CD14-positive monocyte (primary cell): ENCODE results near the gene ACIN1. TPM values are rescaled to one million over a fixed set of nuclear protein-coding genes. Genes with fewer than 3 reads are reported as not detected.

Experiments
- DNase-seq, 3 donors: peaks; one replicate each; pipeline ENCODE4 v3.0.0-alpha.2; 2011 to 2022
- H2AFZ ChIP-seq: 2 replicates; pipeline ENCODE4 v1.6.0; 2012; ENCODE audit warnings: mild to moderate bottlenecking, low read depth, low read length, inconsistent platforms; ENCODE audit not compliant: insufficient read depth, poor library complexity, severe bottlenecking
- H3K27ac ChIP-seq, 2 donors: 1 replicate in 1 of 2; 2 replicates in 1 of 2; pipeline ENCODE4 v1.5.1; 2012 to 2013; ENCODE audit warnings: low read length in 2 of 2, control low read depth in 1 of 2, inconsistent platforms in 1 of 2, low read depth in 1 of 2, mild to moderate bottlenecking in 1 of 2
- H3K27me3 ChIP-seq, 2 donors: one replicate each; pipeline versions ENCODE4 v1.6.0 to v1.6.1; 2011 to 2013; ENCODE audit warnings: low read length in 2 of 2; ENCODE audit not compliant: control insufficient read depth in 2 of 2, insufficient read depth in 2 of 2
- H3K36me3 ChIP-seq, 2 donors: replicated peaks in 1 of 2; 1 replicate in 1 of 2; 2 replicates in 1 of 2; pipeline versions ENCODE4 v1.5.1 to v1.6.1; 2012 to 2013; ENCODE audit warnings: low read length in 2 of 2, control low read depth in 1 of 2, inconsistent platforms in 1 of 2, mild to moderate bottlenecking in 1 of 2; ENCODE audit not compliant: insufficient read depth in 2 of 2, control insufficient read depth in 1 of 2
- H3K4me1 ChIP-seq, 2 donors: 1 replicate in 1 of 2; 2 replicates in 1 of 2; pipeline versions ENCODE4 v1.5.1 to v1.6.1; 2012 to 2013; ENCODE audit warnings: low read length in 2 of 2, control low read depth in 1 of 2, inconsistent platforms in 1 of 2, mild to moderate bottlenecking in 1 of 2, moderate library complexity in 1 of 2; ENCODE audit not compliant: insufficient read depth in 2 of 2, control insufficient read depth in 1 of 2
- H3K4me2 ChIP-seq: replicated peaks from 2 replicates; pipeline ENCODE3; 2012; ENCODE audit warnings: low read length, moderate library complexity, mild to moderate bottlenecking; ENCODE audit not compliant: poor library complexity, severe bottlenecking; ENCODE audit errors: extremely low read depth
- H3K4me3 ChIP-seq, 3 experiments: fragments of 200-600 bp in 1 of 3; sonication (generic) in 1 of 3; replicated peaks in 1 of 3; 1 replicate in 2 of 3; 2 replicates in 1 of 3; pipeline ENCODE4 v1.5.1; 2011 to 2013; ENCODE audit warnings: low read length in 3 of 3, mild to moderate bottlenecking in 3 of 3, control low read depth in 2 of 3, low read depth in 2 of 3, inconsistent platforms in 1 of 3, moderate library complexity in 1 of 3
- H3K79me2 ChIP-seq: 2 replicates; pipeline ENCODE4 v1.6.0; 2012; ENCODE audit warnings: mild to moderate bottlenecking, control low read depth, inconsistent platforms, low read length, moderate library complexity; ENCODE audit not compliant: insufficient read depth
- H3K9ac ChIP-seq: 2 replicates; pipeline ENCODE4 v1.6.0; 2017; ENCODE audit warnings: low read length, mild to moderate bottlenecking; ENCODE audit not compliant: insufficient read depth, poor library complexity, severe bottlenecking
- H3K9me3 ChIP-seq, 2 donors: replicated peaks in 1 of 2; 1 replicate in 1 of 2; 2 replicates in 1 of 2; pipeline versions ENCODE4 v1.5.1 to v1.6.1; 2012 to 2013; ENCODE audit warnings: low read length in 2 of 2, control low read depth in 1 of 2; ENCODE audit not compliant: control insufficient read depth in 1 of 2, insufficient read depth in 1 of 2
- H4K20me1 ChIP-seq: 2 replicates; pipeline ENCODE4 v1.6.0; 2012; ENCODE audit warnings: mild to moderate bottlenecking, low read length, control low read depth, moderate library complexity; ENCODE audit not compliant: insufficient read depth
- H3K27ac Mint-ChIP-seq, 7 donors: one replicate each; pipeline ENCODE4 v1.8.0; 2020; ENCODE audit warnings: mild to moderate bottlenecking in 7 of 7, mixed read lengths in 7 of 7, moderate library complexity in 6 of 7, inconsistent platforms in 2 of 7
- H3K27me3 Mint-ChIP-seq, 3 donors: one replicate each; pipeline ENCODE4 v1.8.0; 2021 to 2022; ENCODE audit warnings: low read depth in 3 of 3, mild to moderate bottlenecking in 3 of 3, mixed read lengths in 3 of 3, moderate library complexity in 3 of 3, inconsistent platforms in 1 of 3
- H3K36me3 Mint-ChIP-seq, 2 donors: one replicate each; pipeline ENCODE4 v1.8.0; 2020; ENCODE audit warnings: mixed read lengths in 2 of 2, inconsistent platforms in 1 of 2, mild to moderate bottlenecking in 1 of 2
- H3K4me1 Mint-ChIP-seq: one replicate; pipeline ENCODE4 v1.8.0; 2020; ENCODE audit warnings: mild to moderate bottlenecking, mixed read lengths
- H3K4me3 Mint-ChIP-seq, 2 donors: one replicate each; pipeline ENCODE4 v1.8.0; 2020; ENCODE audit warnings: mild to moderate bottlenecking in 2 of 2, mixed read lengths in 2 of 2, moderate library complexity in 1 of 2
- H3K9me3 Mint-ChIP-seq, 7 donors: one replicate each; pipeline ENCODE4 v1.8.0; 2020 to 2022; ENCODE audit warnings: mixed read lengths in 7 of 7, mild to moderate bottlenecking in 6 of 7, moderate library complexity in 6 of 7, inconsistent platforms in 2 of 7
- WGBS: methylation state at CpG from one replicate; pipeline ENCODE4 v1.1.5; 2013; ENCODE audit warnings: missing lambda C conversion rate; ENCODE audit not compliant: insufficient coverage; 5-methylcytosine and 5-hydroxymethylcytosine counted together
- intact Hi-C, 2 donors: fragments of 100-400 bp; cut with micrococcal nuclease; formaldehyde crosslinking; loops; one replicate each; pipeline versions ENCODE4 v1.15.0 to v1.15.1; 2023
- polyA minus RNA-seq: library from RNA; depleted of rRNA, polyadenylated mRNA; stranded (reverse); fragments of >200 nt; gene quantifications from 2 replicates; pipeline ENCODE4 v1.2.3, GENCODE V29; 2012
- polyA plus RNA-seq, 3 donors: library from polyadenylated mRNA; depleted of rRNA in 1 of 3; unstranded in 2 of 3; stranded (reverse) in 1 of 3; fragments of 300-500 nt in 2 of 3; fragments of >200 nt in 1 of 3; fragmentation: Illumina TruSeq in 2 of 3; gene quantifications; 1 replicate in 2 of 3; 2 replicates in 1 of 3; pipeline ENCODE4 v1.2.3, GENCODE V29; 2012 to 2021
- total RNA-seq, 12 experiments: library from RNA in 1 of 12; stranded (reverse) in 1 of 12; fragments of 120-200 nt in 1 of 12; gene quantifications; one replicate each; pipeline ENCODE4 v1.2.4 and lab custom pipeline; 2013 to 2026; ENCODE audit warnings: mixed read lengths in 6 of 12, inconsistent platforms in 1 of 12
- TF ChIP-seq, protein P1 (sequence below): fragments of 200-600 bp; IDR thresholded peaks from one replicate; pipeline ENCODE4 v1.8.0; 2022; ENCODE audit warnings: antibody characterized with exemption, mild to moderate bottlenecking

Gene ACIN1, protein sequence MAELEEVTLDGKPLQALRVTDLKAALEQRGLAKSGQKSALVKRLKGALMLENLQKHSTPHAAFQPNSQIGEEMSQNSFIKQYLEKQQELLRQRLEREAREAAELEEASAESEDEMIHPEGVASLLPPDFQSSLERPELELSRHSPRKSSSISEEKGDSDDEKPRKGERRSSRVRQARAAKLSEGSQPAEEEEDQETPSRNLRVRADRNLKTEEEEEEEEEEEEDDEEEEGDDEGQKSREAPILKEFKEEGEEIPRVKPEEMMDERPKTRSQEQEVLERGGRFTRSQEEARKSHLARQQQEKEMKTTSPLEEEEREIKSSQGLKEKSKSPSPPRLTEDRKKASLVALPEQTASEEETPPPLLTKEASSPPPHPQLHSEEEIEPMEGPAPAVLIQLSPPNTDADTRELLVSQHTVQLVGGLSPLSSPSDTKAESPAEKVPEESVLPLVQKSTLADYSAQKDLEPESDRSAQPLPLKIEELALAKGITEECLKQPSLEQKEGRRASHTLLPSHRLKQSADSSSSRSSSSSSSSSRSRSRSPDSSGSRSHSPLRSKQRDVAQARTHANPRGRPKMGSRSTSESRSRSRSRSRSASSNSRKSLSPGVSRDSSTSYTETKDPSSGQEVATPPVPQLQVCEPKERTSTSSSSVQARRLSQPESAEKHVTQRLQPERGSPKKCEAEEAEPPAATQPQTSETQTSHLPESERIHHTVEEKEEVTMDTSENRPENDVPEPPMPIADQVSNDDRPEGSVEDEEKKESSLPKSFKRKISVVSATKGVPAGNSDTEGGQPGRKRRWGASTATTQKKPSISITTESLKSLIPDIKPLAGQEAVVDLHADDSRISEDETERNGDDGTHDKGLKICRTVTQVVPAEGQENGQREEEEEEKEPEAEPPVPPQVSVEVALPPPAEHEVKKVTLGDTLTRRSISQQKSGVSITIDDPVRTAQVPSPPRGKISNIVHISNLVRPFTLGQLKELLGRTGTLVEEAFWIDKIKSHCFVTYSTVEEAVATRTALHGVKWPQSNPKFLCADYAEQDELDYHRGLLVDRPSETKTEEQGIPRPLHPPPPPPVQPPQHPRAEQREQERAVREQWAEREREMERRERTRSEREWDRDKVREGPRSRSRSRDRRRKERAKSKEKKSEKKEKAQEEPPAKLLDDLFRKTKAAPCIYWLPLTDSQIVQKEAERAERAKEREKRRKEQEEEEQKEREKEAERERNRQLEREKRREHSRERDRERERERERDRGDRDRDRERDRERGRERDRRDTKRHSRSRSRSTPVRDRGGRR
- 73.6 TPM for total RNA-seq (2013)
- polyA plus RNA-seq (100 to 1,000 TPM in 1 of 3 donors, 1 to 10 TPM in 2; 2.8 to 159 (median 5.4) TPM), polyA minus RNA-seq (44.2 and 63.7 TPM in 2 replicates), total RNA-seq (lab: John Stamatoyannopoulos, UW) (57.5 to 180 (median 139) reads per million in 11 experiments)

DNA sequence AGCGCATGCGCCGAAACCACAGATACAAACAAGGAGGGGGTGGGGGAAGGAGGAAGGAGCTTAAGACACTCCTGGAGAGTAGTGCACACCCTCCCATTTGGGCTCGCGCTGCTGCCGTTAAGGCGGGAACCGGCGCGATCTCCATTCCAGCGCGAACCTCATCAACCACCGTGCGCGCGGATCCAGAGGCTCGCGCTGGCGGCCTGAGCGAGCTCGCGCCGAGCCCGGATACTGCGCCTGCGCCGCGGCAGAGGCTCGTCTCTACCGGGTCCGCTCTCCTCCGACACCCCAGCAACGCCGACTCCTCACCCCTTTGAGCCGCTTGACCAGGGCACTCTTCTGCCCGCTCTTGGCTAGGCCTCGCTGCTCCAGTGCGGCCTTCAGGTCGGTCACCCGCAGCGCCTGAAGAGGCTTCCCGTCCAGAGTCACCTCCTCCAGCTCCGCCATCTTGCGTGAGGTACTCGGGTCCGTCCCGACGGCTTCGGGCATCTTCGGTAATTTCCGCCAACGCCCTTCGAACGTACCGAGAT, at the start of gene ACIN1:
ACIN1 (minus strand) TSS at position 471 of the 530 bp plus-strand sequence; CDS start at position 447, 24 bp downstream.
- peaks cover 51 to 62% of the 10 kb centered on the region in 2 donors for H3K36me3 ChIP-seq
- H3K9me3 ChIP-seq, result no peaks in the 10 kb centered on the region
- intact Hi-C loops, result loop anchor here (5.0 to 10.0 kb wide), 2 partner anchors 190 to 228 kb away; partner anchors contain the start of genes HOMEZ (in 1 of the 2) and PABPN1 (in 1 of the 2)
- peak in 2 of 3 donors; percentile 55 to 77 for DNase-seq
- peaks cover 21 to 35% of the 10 kb centered on the region in 2 donors for H3K4me1 ChIP-seq
- H3K9me3 Mint-ChIP-seq, result no peaks in the 10 kb centered on the region
- no peak within 1 kb of the TSS for H3K27ac Mint-ChIP-seq
- H3K4me1 Mint-ChIP-seq, result peaks cover 19% of the 10 kb centered on the region
- no peak within 1 kb of the TSS for H3K4me3 Mint-ChIP-seq
- H3K9ac ChIP-seq, result peak within 1 kb of the TSS; percentile 98
- H3K4me3 ChIP-seq, result peak within 1 kb of the TSS; percentile 80 to 98 (median 88)
- H3K79me2 ChIP-seq, result peaks cover 95% of the 10 kb centered on the region
- under 1% methylated on average over 52 of the region's 55 CpGs for WGBS
- peaks cover 66% of the 10 kb centered on the region for H4K20me1 ChIP-seq
- peaks cover 51 to 57% of the 10 kb centered on the region in 2 donors for H3K36me3 Mint-ChIP-seq
- H3K27ac ChIP-seq, result peak within 1 kb of the TSS; percentile 95 to 96
- H2AFZ ChIP-seq, result peak within 1 kb of the TSS; percentile 89
- H3K27me3 Mint-ChIP-seq, result no peaks in the 10 kb centered on the region
- H3K4me2 ChIP-seq, result peak within 1 kb of the TSS; percentile 88
- H3K27me3 ChIP-seq, result no peaks in the 10 kb centered on the region
- TF ChIP-seq, protein P1, sequence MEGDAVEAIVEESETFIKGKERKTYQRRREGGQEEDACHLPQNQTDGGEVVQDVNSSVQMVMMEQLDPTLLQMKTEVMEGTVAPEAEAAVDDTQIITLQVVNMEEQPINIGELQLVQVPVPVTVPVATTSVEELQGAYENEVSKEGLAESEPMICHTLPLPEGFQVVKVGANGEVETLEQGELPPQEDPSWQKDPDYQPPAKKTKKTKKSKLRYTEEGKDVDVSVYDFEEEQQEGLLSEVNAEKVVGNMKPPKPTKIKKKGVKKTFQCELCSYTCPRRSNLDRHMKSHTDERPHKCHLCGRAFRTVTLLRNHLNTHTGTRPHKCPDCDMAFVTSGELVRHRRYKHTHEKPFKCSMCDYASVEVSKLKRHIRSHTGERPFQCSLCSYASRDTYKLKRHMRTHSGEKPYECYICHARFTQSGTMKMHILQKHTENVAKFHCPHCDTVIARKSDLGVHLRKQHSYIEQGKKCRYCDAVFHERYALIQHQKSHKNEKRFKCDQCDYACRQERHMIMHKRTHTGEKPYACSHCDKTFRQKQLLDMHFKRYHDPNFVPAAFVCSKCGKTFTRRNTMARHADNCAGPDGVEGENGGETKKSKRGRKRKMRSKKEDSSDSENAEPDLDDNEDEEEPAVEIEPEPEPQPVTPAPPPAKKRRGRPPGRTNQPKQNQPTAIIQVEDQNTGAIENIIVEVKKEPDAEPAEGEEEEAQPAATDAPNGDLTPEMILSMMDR, result no peak
